ENCODE measurements around the gene PRKD2. TPM values are rescaled to one million over a fixed set of nuclear protein-coding genes. Genes with fewer than 3 reads are reported as not detected.
A peak's percentile ranks its signal among the peaks of the same experiment; 100 is the strongest.

The PRKD2 gene
- total RNA-seq, 1 donor from 2014 or later = 84.2 TPM

DNA sequence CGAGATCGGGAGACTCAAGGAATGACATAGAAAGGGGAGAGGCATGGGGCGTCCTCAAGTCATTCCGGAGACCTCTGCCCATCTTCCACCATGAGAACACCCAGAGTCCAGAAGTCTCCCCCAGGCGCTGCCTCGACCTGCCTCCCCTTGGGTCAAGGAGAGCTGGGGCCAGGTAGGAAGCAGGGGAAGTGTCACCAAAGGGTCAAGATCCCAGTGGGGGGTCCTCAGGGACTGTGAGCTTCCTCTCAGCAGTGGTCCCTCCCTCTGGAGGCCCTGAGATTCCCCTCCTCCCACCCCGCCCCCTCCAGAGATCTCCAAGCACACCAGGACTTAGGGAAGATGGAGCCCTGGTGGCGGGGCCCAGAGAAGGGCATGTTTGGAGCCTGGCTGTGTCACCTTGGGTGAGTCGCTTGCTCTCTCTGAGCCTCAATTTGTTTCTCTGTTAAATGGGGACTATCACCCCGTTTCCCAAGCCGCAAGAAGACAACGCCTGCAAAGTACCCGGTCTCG lies 56.9 kb downstream of the PRKD2 start:
- no peak for DNase-seq

DNA sequence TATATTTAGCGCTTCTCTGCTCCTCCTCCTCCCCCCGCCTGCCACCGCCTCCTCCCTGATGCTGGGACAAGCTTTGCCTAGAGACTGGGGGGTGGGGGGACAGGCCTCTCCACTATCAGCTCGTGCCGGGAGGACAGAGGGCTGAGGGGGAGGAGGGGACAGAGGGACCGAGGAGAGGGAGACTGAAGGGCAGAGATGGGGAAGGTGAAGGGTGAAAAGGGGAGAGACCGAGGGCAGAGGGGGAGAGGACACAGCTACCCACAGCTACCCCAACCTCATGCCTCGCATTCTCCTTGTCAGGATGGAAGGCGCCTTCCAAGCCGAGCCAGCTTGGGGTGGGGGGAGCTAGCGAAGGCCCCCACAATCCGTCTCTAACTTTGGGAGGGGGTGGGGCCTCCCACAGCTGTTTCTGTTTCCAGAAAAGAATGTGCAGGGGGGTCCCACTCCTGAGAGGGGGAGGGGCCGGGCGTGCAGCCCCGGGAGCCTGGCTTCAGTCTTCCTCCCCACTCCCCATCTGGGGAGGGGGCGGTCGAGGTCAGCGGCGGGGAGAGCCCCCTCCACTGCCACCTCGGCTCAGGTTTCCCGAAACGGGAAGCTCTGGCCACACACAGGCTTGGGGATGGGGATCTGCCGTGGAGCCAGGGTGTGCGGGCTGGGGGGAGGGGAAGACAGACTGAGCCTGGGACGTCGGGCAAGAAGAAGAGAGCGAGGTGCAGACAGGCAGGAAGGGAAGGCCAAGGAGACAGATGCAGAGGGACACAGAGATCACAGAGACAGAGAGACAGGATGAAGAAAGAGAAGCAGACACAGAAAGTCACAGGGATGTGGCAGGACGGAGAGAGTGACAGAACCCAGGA lies 57.5 kb downstream of the PRKD2 start:
- DNase-seq = no peak

DNA sequence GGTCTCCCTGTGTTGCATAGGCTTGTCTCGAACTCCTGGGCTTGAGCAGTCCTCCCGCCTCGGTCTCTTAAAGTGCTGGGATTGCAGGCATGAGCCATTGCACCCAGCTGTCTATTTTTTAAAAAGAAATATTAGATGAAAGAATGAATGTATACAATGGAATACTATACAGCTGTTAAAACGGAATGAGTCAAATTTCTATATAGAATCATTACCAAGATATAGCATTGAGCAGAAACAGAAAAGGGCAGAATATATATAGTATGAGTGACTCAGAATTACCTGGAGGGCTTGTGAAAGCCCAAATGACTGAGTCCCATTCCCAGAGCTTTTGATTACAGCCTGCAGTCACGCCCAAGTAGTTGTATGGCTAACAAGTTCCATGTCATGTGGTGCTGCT lies 60.4 kb downstream of the PRKD2 start:
- DNase-seq = no peak

DNA sequence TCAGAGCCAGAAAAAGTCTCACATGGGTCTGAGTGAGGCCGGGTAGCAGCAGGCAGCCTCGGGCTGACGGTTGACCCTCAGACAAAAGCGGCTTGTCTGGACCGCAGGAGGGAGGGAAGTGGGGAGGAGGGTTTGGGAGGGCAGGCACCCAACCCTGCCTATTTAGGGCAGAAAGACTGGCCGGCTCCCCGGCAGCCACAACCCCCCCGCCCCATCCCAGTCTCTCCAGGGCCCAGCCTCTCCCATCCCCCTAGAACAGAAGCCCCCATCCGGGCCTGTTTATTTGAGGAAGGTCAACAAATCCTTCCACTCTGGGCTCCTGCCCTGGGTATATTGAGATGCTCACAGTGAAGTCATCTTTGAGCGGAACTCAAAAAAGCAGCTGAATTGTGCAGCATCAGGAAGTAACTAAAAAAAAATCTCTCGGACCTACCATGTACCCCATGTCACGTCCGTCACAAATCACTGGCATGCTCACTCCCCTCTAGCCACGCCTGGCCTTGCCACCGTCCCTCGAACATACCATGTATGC lies 62.2 kb downstream of the PRKD2 start:
- no peak for DNase-seq

DNA sequence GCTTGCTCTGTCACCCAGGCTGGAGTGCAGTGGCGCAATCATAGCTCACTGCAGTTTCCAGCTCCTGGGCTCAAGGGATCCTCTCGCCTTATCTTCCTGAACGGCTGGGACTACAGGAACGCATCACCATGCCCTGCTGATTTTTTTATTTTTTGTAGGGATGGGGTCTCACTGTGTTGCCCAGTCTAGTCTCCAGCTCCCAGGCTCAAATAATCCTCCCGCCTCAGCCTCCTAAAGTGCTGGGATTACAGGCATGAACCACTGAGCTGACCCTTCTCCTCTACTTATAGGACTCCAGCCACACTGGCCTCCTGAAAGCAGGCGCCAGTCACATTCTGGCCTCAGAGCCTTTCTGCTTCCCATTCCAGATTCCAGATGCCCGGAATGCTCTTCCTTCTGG lies 66.5 kb downstream of the PRKD2 start:
- DNase-seq = no peak

DNA sequence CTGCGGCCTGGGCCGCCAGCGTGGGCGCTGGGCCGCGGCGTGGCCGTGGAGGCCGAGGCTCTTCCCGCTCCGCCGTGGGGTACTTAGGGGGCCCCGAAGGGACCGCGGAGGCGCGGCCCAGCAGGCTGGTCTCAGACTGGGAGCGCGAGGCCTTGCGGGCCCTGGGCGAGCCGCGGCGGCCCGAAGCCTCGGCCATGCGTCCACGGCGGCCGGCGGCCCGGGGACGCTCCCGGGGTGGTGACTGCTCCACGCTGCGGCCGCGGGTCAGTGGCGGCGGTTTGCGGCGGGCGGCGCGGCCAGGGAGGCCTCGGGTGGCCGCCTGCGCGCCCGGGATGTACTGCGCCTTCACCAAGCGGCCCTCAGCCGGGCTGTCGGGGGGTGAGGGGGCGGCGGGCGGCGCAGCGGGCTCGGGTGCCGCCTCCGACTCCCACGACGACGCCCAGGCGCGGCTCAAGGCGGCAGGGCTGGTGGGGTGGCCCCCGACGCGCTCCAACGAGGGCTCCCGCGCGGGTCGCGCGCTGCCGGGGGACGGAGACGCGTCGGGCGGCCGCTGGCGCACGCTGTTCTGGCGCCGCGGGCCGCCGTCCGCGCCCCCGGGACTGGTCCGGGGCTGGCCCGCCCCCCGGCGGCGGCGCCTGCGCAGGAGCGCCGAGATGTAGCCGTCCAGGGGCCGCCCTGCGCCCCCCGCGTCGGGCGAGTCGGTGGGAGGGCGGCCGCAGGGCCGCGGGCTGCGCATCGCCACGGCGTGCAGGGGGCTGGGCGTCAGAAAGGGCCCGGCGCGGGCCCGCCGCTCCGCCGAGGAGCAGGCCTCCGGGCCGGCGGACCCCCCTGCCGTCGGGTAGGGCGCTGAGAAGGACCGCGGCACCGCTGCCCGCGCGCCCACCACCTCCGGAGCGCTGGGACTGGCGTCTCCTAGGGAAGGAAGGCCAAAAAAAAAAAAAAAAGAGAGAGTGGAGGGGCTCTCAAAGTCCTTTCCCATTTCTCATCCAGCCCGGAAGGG lies 67.7 kb downstream of the PRKD2 start:
- no peak for DNase-seq

DNA sequence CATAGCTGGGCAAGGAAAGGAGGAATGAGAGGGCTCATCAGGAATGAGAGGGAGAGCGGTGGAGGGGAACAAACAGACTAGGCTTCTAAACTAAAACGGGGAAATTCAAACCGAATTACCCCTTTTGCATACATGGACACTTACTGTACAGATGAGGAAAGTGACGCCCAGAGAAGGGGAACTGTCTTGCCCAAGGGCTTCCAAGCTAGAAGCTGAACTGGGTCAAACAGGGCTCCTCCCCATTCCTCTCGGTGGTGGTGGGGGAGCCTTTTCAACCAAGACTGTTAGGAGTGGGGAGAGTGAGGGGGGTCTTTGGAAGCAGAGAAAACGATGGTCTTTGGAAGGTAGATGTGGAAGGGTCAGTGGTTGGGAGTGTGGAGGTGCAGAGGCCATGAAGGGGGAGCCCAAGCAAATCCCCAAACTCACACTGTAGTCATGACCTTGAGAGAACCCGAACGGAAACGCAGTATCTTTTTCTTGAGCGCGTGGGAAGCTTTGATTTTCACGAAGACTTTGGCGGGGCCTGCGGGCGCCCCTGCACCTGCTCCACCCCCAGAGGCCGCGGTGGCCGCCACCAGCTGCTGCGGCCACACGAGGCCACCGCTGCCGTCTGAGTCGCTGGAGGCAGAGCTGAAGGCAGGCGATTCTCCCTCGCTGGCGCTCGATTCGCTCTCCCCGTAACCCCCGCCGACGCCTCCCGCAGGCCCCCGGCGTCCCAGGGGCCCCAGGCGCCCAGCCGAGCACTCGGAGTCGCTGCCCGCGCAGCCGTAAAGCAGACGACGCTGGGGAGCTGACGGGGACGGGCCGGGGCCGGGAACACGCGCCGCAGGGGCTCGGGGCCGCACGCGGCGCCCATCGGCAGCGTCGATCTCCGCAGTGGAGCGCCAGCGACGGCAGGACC lies 68.6 kb downstream of the PRKD2 start:
- DNase-seq = no peak

DNA sequence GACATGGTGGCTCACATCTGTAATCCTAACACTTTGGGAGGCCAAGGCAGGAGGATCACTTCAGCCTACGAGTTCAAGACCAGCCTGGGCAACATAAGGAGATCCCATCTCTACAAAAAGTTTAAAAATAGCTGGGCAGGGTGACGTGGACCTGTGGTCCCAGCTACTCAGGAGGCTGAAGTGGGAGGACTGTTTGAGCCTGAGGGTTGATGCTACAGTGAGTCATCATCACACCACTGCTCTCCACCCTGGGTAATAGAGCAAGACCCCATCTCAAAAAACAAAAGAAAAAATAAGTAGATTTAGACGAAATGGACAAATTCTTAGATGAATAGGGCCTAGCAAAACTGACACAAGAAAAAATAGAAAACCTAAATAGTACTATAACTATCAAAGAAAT lies 70.5 kb downstream of the PRKD2 start:
- DNase-seq = no peak

DNA sequence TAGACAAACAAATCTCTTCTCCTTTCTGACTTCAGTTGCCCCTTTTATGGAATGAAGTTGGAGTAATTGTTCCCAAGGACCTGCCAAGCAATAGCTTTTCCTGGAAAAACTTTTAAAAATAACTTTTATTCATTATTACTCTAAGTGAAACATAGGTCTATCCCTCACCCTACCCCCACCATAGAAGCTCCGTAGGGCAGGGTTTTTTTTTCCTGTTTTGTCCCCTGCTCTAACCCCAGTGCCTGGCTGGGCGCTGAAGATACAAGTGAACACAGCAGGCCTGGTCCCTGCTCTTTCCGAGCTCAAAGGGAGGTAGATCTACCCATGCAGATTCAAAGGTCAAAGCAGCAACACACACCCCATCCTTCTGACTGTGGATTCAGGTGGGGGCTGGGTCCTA lies 72.2 kb downstream of the PRKD2 start:
- no peak for DNase-seq

DNA sequence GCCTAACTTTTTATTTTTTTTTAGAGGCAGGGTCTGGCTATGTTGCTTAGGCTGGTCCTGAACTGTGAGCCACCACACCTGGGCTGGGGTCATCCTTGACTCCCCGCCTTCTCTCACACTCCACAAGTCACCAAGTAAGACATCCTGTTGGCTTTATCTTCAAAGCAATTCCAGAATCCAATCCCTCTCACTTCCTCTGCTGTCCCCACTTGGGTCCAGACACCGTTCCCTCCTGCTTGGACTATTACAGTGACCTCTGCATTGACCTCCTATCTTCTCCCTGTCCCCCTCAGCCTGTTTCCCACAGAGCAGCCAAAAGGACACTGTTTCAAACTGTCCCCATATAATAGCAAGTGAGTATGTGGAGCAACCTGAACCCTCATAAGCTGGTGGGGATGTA lies 76.3 kb downstream of the PRKD2 start:
- DNase-seq = no peak

DNA sequence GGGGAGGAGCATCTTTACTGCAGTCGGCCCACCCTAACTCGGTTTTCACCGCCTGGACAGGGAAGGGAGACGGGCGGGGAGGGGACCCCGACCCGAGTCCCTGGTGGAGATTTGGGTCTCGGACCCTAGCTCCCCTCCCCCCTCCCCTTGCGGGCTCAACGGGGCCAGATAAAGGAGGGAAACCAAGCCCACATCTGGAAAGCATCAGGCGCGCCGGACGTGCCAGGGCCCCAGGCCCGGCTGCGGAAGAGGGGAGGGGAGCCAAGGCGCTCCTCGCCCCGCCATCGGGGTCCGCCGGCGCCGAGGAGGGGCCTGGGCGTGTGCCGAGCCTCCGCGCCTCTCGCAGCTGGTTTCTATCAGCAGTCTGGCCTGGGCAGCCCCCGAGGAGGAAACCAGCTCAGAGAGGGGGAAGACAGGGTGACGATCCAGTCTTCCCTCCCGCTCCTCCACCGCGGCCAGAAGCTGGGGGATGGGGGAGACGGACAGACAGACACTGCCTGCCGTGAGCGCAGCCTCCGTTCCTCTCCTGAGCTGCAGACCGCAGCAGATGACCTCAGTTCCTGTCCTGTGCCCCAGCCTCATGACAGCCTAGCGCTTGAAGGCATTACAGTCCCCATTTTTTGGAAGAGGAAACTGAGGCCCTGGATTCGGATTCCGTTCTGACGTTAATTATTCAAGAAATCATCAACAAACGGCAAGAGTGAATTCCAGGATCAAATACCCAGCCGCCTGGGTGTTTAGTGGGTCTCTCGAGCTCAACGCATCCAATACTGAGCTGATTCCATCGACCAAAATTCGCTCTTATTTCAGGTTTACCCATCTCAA lies 77.3 kb downstream of the PRKD2 start:
- peak; percentile 33 for DNase-seq

DNA sequence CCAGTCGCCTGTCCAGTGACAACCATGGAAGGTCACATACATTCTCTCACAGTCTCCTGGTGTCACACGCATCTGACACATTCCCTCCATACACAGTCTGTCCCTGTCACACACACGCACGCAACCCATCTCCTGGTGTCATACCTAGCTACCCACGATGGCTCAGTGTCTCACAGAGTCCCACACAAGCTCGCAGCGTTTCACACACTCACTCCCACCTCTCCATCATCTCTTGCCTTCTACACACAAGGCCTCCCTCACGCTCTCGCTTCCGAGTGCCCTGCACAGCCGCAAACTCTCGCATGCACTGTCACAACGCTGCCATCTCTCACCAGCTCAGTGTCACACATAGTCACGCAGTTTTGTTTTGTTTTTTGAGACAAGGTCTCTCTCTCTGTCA lies 79.7 kb downstream of the PRKD2 start:
- no peak for DNase-seq

DNA sequence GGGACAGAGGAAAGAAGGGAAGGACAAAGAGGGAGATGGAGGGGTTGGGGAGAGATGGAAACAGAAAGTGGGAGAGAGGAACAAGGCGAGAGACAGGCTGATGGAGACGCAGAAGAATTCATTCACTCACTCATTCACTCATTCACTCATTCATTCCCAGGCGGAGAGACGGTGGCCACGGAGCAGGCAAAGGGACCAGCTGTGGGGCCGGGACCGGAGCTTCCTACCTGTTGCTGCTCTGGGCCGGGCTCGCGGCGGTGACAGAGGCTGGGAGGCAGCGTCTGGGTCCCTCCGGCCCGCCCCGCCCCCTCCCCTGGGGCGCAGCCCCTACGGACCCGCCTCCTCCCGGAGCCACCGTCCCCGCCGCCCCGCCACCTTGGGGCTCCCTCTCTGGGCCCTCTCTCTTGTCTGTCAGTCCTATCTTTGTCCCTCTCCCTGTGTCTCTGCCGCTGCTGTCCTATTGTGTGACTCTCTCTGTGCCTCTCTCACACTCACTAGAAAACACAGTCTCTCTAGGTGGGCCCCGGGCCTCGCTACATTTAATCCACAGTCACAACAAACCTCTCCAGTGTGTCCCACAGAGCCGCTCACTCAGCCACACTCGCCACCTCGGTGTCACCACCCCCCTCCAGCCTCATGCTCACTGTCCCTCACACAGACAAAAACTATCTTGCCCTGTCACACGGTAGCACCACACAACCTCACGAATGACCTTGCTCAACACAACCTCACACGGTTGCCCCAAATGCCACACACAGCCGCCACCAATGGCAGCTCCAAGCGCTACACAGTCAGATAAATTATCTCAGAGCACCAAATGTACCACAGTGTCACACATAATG lies 80.8 kb downstream of the PRKD2 start, which contains the start of gene GNG8:
Gene GNG8, minus strand, starts transcription at position 283 of the 842 bp plus-strand sequence. CDS start 1,520 bp downstream, outside the sequence.
- DNase-seq = no peak

DNA sequence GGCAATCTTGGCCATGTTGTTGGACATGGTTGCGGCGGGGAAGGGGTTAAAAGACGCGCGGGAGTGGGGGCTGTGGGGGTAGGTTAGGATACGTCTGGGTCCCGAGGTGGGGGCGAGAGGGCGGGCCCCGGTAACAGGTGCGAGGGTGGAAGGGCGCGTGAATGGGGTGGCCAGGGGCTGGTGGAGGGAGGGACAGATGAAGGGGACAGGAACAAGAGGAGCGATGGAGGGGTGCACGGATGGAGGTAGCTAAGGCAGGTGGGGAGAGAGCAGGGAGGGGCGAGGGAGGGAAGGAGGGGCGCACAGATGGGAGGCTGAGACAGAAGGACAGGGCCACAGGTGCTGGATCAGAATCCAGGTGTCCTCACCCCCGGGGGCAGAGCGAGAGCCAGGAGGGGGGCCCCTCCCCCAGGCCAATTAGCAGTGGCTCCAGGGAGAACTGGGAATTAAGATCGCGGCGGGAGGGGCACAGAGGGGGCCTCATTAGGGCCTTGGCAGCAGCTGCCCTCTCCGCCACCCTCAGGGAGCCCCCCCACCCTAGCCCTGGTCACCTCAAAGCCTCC lies 82.2 kb downstream of the PRKD2 start:
- DNase-seq = no peak

DNA sequence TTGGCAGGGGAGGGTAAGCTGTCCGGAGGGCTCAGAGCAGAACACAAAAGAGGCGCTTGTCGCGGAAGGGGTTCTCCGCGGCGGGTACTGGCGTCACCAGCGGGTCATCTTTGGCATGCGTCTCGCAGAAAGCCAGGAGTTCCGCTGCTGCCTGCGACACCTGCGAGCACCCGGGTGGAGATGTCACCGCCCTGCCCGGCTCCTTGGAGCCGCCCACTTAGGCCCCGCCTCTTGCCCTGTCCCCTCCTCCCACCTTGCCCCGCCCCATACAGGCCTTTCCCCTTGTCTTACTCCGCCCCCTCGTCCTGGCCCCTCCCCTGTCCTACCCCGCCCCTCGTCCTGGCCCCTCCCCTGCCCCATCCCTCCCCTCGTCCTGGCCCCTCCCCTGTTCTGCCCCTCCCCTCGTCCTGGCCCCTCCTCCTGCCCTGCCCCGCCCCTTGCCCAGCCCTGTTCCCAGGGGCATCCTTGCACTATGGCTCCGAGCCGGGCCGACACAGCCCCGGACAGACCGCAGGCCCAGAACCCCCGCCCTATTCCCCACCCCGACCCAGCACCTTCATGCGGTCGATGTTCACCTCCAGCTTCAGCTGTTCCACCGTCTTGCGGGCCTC lies 82.8 kb downstream of the PRKD2 start:
- DNase-seq = peak; percentile 92

DNA sequence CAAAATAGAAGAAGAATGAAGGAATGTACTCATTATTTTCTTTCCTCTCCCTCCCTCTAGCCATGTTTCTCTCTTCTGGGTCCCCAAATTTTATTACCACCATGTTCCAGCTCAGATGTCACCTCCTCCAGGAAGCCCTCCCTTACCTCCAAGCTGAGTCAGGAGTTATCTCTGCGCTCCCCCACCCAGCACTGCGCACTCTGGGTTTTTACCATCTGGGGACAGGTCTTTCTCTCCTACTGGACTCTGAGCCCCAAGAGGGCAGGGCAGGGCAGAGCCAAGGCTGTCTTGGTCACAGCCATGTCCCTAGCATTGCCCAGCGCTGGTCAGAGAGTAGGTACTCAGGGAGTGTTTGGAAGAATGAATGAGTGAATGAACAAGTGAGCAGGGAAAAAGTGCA lies 83.8 kb downstream of the PRKD2 start:
- DNase-seq = no peak

DNA sequence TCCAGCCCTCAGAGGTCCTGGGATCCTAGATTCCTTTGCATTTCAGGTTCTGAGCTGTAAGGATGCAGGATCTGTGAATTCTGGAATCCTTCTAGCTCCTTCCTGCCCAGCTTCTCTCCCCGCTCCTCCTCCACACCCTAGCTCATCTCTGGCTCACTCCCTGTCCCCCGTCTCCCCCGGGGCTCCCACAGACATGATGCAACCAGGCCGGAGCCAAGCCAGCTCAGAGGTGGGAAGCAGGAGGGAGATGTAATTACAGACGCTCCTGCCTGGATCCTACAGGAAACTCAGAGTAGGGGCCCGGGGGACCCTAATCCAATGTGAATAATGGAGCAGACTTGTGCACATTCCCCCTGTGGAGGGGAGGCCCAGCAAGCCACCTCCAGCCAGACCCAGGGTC lies 85.4 kb downstream of the PRKD2 start:
- DNase-seq = no peak

DNA sequence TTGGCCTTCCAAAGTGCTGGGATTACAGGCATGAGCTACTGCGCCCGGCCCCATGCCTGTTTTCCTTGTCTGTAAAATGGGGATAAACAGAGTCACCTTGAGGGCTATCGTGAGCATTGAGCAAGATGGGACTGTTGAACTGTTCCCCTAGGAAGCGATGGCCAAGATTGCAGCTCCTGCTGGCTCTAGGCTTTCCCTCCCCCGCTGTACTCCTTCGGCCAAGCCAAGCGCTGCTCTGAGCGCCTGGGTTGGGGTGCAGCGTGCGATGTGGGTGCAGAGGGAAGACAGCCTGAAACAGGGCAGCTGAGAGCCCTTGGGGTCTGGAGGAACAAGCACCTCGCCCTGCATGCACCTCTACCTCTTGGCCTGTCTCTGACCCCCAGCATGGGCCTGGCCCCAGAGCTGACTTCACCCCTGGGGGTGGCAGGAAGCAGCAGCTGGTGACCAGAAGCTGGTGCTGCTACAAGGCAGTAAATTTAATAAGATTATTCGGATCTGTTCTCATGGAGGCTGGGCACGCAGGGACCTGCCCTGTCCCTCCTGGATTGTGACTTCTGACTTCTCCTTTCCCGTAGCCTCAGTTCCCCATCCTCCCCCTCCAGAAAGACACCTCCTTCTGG lies 86.2 kb downstream of the PRKD2 start:
- DNase-seq = no peak

DNA sequence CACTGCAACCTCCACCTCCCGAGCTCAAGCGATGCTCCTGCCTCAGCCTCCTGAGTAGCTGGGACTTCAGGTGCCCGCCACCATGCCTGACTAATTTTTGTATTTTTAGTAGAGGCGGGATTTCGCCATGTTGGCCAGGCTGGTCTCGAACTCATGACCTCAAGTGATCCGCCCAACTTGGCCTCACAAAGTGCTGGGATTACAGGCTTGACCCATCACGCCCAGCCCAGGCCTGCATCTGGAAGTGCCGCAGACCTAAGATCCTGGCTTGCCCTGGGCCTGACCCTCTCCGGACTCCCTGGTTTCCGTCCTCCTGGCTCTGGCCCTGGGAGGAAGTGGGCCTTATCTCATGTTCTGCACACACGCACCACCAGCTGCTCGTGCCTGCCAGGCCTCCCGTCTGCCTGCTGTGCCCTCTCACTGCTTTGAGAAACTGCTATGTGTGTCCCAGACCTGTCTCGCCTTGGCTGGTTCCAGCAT lies 87.3 kb downstream of the PRKD2 start:
- DNase-seq = peak; percentile 59

All from dermis blood vessel endothelial cell (primary cell).